ENCODE results near the gene GPR61.
A peak's percentile ranks its signal among the peaks of the same experiment; 100 is the strongest.

Gene GPR61

DNA sequence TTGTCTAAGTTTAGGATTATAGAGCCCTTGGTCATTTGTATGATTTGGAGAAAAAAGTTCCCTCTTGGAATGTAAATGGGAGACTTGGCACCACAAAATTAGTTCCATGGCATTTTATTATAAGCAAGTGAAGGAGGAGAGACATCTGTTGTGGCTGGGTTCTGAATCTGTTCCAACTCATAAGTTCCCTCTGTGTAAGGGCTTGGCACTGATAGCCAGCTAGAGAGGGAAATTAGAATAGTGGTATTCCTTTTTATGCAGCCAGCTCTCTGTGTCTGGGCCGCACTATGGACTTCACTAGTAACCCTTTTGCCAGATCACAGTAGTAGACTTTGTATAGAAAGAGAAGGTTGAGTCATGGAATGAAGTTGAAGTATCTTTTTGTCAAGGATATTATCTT lies 39.8 kb downstream of the GPR61 start:
- no peak for DNase-seq (ENCODE audit: low read depth in 1 of 2, low spot score in 1 of 2)
- H3K27ac ChIP-seq (replicated peaks): no peak overlapping the region
- no peak overlapping the region for H3K4me3 ChIP-seq (replicated peaks; ENCODE audit: insufficient read depth, low read length)
- no peak for TF ChIP-seq GABPA (IDR thresholded peaks at IDR 0.05; ENCODE audit: low read depth)
- no peak for TF ChIP-seq CTCF (IDR thresholded peaks at IDR 0.05; ENCODE audit: insufficient read depth, low read length)
- TF ChIP-seq, protein P1, sequence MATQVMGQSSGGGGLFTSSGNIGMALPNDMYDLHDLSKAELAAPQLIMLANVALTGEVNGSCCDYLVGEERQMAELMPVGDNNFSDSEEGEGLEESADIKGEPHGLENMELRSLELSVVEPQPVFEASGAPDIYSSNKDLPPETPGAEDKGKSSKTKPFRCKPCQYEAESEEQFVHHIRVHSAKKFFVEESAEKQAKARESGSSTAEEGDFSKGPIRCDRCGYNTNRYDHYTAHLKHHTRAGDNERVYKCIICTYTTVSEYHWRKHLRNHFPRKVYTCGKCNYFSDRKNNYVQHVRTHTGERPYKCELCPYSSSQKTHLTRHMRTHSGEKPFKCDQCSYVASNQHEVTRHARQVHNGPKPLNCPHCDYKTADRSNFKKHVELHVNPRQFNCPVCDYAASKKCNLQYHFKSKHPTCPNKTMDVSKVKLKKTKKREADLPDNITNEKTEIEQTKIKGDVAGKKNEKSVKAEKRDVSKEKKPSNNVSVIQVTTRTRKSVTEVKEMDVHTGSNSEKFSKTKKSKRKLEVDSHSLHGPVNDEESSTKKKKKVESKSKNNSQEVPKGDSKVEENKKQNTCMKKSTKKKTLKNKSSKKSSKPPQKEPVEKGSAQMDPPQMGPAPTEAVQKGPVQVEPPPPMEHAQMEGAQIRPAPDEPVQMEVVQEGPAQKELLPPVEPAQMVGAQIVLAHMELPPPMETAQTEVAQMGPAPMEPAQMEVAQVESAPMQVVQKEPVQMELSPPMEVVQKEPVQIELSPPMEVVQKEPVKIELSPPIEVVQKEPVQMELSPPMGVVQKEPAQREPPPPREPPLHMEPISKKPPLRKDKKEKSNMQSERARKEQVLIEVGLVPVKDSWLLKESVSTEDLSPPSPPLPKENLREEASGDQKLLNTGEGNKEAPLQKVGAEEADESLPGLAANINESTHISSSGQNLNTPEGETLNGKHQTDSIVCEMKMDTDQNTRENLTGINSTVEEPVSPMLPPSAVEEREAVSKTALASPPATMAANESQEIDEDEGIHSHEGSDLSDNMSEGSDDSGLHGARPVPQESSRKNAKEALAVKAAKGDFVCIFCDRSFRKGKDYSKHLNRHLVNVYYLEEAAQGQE (IDR thresholded peaks at IDR 0.05; ENCODE audit: insufficient replicate concordance, low read depth): no peak
- no peak for TF ChIP-seq POLR2AphosphoS5 (IDR thresholded peaks at IDR 0.05; ENCODE audit: low read depth)
- no peak for TF ChIP-seq SPI1 (IDR thresholded peaks at IDR 0.05; ENCODE audit: borderline replicate concordance, low read depth)
- no peaks in the 10 kb centered on the region for H3K27me3 ChIP-seq (ENCODE audit: insufficient read depth, poor library complexity, severe bottlenecking)

- H3K27me3 ChIP-seq (ENCODE audit: insufficient read depth, poor library complexity, severe bottlenecking): no peaks in the 10 kb centered on the region
- no peak for DNase-seq (ENCODE audit: low read depth in 1 of 2, low spot score in 1 of 2)
- TF ChIP-seq GABPA (IDR thresholded peaks at IDR 0.05; ENCODE audit: low read depth) (no peak), POLR2AphosphoS5 (IDR thresholded peaks at IDR 0.05; ENCODE audit: low read depth) (no peak), SPI1 (IDR thresholded peaks at IDR 0.05; ENCODE audit: borderline replicate concordance, low read depth) (no peak), CTCF (IDR thresholded peaks at IDR 0.05; ENCODE audit: insufficient read depth, low read length) (no peak)
- TF ChIP-seq, protein P1 (IDR thresholded peaks at IDR 0.05; ENCODE audit: insufficient replicate concordance, low read depth): no peak
- no peak overlapping the region for H3K4me3 ChIP-seq (replicated peaks; ENCODE audit: insufficient read depth, low read length)
- no peak overlapping the region for H3K27ac ChIP-seq (replicated peaks)
Observed at GRCh38 chr1:109582021-109582420, 42.3 kb downstream of the GPR61 start.

DNA sequence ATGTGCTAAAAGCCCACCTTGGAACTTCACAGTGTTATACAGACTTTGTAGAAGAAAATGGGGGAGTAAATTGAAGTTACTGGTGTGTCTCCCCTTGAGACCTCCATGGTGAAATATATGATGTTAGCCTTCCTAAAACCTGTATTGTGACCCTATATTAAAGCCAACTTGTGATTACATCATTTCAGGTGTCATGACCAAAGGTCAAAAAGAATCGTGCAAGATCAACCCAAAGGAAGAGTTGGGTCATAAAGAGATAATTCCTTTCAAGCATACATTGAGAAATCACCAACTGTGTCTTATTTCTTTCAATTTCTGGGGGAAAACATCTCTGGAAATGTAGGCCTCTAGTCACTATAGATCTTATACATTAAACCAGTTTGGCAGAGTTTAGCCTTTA lies 45.1 kb downstream of the GPR61 start:
- TF ChIP-seq, protein P1 (IDR thresholded peaks at IDR 0.05; ENCODE audit: insufficient replicate concordance, low read depth): no peak
- TF ChIP-seq CTCF (IDR thresholded peaks at IDR 0.05; ENCODE audit: insufficient read depth, low read length): no peak
- TF ChIP-seq GABPA (IDR thresholded peaks at IDR 0.05; ENCODE audit: low read depth): no peak
- no peak for TF ChIP-seq SPI1 (IDR thresholded peaks at IDR 0.05; ENCODE audit: borderline replicate concordance, low read depth)
- no peak for TF ChIP-seq POLR2AphosphoS5 (IDR thresholded peaks at IDR 0.05; ENCODE audit: low read depth)
- Histone ChIP-seq H3K27me3 (ENCODE audit: insufficient read depth, poor library complexity, severe bottlenecking) (no peaks in the 10 kb centered on the region), H3K4me3 (replicated peaks; ENCODE audit: insufficient read depth, low read length) (no peak overlapping the region), H3K27ac (replicated peaks) (peak overlapping the region; percentile 39)
- DNase-seq (ENCODE audit: low read depth in 1 of 2, low spot score in 1 of 2): no peak

All from HL-60 (cell line).